Activated naive CD4-positive, alpha-beta T cell treated with anti-CD3 and anti-CD28 coated beads, Interleukin-2, amount 10 ng/mL, durations not matched to agents 7 days and 5 days (primary cell): ENCODE data around the gene TMEM50A.
"Not testable (repeated sequence)": the region's sequence is repeated elsewhere in the genome, so short reads cannot be mapped to it uniquely, and the experiment has no call there.

Source experiments
- CTCF ChIA-PET: fragments of 350-600 bp; sonication (Branson Sonifier 250); formaldehyde crosslinking; loops from one replicate; lab custom pipeline; 2021; ENCODE audit warnings: antibody characterized with exemption; lab: Charles Lee
- DNase-seq: peaks from one replicate; pipeline ENCODE4 v3.0.0-alpha.2; 2020
- H3K27ac Mint-ChIP-seq: one replicate; pipeline ENCODE4 v1.8.0; 2021; ENCODE audit warnings: mild to moderate bottlenecking, moderate library complexity, mixed read lengths
- H3K27me3 Mint-ChIP-seq: one replicate; pipeline ENCODE4 v1.8.0; 2021; ENCODE audit warnings: mild to moderate bottlenecking, mixed read lengths
- H3K36me3 Mint-ChIP-seq: one replicate; pipeline ENCODE4 v1.8.0; 2021; ENCODE audit warnings: mixed read lengths
- H3K4me1 Mint-ChIP-seq: one replicate; pipeline ENCODE4 v1.8.0; 2021; ENCODE audit warnings: mixed read lengths
- H3K4me3 Mint-ChIP-seq: one replicate; pipeline ENCODE4 v1.8.0; 2021; ENCODE audit warnings: mild to moderate bottlenecking, moderate library complexity, mixed read lengths
- H3K9me3 Mint-ChIP-seq: one replicate; pipeline ENCODE4 v1.8.0; 2021; ENCODE audit warnings: mixed read lengths

Gene TMEM50A

DNA sequence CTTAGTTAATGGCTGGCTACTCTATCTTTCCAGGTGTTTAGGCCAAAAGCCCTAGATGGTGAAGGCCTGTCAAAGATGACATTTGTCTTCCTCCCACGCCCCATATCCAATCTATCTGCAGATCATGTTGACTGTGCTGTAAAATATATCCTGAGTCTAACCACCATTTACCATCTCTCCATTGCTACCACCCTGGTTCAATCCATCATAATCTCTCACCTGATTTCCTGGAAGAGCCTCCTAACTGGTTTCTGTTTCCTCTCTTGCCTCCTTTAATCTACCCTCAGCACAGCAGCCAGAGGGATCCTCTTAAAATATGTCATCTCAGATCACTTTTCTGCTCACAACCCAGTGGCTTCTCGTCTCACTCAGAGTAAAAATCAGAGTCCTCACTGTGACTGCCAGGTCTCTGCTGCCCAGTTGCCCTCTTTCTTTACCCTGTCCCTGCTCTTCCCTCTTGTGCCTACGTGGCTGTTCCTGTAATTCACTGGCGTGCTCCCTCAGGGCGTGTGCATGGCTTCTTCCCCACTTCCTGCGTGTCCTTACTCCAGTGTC is 17.8 kb downstream of the TMEM50A start:
- Mint-ChIP-seq H3K4me1 (peaks cover 54% of the 10 kb centered on the region), H3K36me3 (peaks cover 64% of the 10 kb centered on the region), H3K4me3 (peak overlapping the region; percentile 7), H3K9me3 (no peaks in the 10 kb centered on the region), H3K27ac (peak overlapping the region; percentile 86), H3K27me3 (no peaks in the 10 kb centered on the region)
- peak; percentile 38 for DNase-seq
- CTCF ChIA-PET = no interaction called here

DNA sequence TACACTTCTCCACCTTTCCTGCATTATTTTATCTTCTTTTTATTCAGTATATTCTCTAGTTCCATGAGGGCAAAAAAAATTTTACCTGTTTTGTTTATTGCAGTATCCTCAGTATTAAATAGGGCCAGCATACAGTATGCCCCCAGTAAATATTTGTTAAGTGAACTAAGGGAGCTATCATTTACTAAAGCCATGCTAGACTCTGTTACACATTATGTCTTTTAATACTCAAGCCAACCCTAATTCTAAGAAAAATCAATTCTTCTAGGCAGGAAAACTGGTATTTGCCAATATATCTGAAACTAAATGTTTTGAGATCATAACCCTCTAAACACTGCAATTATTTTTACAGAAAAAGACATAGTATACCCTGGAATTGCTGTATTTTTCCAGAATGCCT is 18.3 kb downstream of the TMEM50A start:
- CTCF ChIA-PET = no interaction called here
- H3K4me1 Mint-ChIP-seq = peaks cover 58% of the 10 kb centered on the region
- peaks cover 69% of the 10 kb centered on the region for H3K36me3 Mint-ChIP-seq
- DNase-seq = no peak
- H3K27ac Mint-ChIP-seq = peak overlapping the region; percentile 86
- no peaks in the 10 kb centered on the region for H3K27me3 Mint-ChIP-seq
- H3K9me3 Mint-ChIP-seq = no peaks in the 10 kb centered on the region
- no peak overlapping the region for H3K4me3 Mint-ChIP-seq

DNA sequence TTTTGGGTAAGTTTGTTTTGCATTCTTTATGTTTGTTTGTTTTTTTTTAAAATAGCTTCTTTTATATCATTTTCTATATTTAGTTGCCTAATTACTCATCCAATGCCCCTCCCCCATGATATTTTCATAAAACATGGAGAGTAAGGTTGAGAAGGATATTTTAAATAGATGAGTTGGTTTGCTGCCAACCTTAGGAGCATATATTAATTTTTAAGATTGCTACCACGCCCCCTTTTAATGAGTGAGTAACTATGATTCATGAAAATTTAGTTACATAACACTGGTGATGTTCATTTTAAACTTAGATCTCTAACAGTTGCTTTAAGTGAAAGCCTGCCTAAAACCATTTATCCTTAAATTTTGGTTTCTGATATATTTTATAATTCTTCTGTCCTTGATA is 18.7 kb downstream of the TMEM50A start:
- peak overlapping the region; percentile 86 for H3K27ac Mint-ChIP-seq
- peaks cover 62% of the 10 kb centered on the region for H3K4me1 Mint-ChIP-seq
- no peak for DNase-seq
- peak overlapping the region; percentile 27 for H3K4me3 Mint-ChIP-seq
- CTCF ChIA-PET = no interaction called here
- no peaks in the 10 kb centered on the region for H3K9me3 Mint-ChIP-seq
- no peaks in the 10 kb centered on the region for H3K27me3 Mint-ChIP-seq
- H3K36me3 Mint-ChIP-seq = peaks cover 69% of the 10 kb centered on the region

DNA sequence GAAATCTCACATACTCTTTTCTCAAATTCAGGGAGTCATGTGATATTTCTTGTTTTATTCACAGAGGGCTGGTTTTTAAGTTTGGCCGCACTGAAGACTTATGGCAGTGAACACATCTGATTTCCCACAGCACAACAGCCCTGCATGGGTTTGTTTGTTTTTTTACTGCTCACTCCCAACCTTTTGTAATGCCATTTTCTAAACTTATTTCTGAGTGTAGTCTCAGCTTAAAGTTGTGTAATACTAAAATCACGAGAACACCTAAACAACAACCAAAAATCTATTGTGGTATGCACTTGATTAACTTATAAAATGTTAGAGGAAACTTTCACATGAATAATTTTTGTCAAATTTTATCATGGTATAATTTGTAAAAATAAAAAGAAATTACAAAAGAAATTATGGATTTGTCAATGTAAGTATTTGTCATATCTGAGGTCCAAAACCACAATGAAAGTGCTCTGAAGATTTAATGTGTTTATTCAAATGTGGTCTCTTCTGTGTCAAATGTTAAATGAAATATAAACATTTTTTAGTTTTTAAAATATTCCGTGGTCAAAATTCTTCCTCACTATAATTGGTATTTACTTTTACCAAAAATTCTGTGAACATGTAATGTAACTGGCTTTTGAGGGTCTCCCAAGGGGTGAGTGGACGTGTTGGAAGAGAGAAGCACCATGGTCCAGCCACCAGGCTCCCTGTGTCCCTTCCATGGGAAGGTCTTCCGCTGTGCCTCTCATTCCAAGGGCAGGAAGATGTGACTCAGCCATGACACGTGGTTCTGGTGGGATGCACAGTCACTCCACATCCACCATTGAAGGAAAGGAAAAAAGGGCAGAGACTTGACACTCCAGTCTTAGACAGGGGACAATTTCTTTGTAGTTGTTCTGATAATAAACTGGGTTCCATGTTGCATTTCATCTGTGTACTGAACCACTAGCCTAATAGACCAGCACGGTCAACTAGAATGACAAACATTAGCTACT is 22.8 kb downstream of the TMEM50A start:
- no peak overlapping the region for H3K4me3 Mint-ChIP-seq
- H3K36me3 Mint-ChIP-seq = peaks cover 52% of the 10 kb centered on the region
- peaks cover 40% of the 10 kb centered on the region for H3K4me1 Mint-ChIP-seq
- no peak for DNase-seq
- H3K27ac Mint-ChIP-seq = no peak overlapping the region
- H3K9me3 Mint-ChIP-seq = no peaks in the 10 kb centered on the region
- H3K27me3 Mint-ChIP-seq = no peaks in the 10 kb centered on the region
- CTCF ChIA-PET = no interaction called here

DNA sequence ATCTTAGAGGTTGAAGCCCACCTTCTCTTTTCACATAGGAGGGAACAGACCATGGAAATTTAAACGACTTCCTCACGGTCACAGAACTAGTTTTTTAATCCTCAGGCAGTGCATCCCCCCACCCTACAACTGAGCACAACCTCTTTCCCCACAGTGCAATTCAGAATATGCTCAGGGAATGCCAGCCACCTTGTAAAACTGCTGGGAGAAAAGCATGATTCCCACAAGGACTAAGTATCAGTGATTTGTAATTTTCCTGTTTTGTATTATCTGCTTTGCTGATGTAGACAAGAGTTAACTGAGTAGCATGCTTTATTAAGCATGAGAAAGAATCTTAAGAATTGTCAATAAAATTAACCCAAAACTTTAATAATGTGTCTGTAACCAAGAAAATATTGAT is 23.8 kb downstream of the TMEM50A start:
- Mint-ChIP-seq H3K27ac (peak overlapping the region; percentile 78), H3K4me3 (no peak overlapping the region), H3K36me3 (peaks cover 44% of the 10 kb centered on the region), H3K4me1 (peaks cover 30% of the 10 kb centered on the region), H3K27me3 (no peaks in the 10 kb centered on the region), H3K9me3 (no peaks in the 10 kb centered on the region)
- CTCF ChIA-PET = no interaction called here
- no peak for DNase-seq

DNA sequence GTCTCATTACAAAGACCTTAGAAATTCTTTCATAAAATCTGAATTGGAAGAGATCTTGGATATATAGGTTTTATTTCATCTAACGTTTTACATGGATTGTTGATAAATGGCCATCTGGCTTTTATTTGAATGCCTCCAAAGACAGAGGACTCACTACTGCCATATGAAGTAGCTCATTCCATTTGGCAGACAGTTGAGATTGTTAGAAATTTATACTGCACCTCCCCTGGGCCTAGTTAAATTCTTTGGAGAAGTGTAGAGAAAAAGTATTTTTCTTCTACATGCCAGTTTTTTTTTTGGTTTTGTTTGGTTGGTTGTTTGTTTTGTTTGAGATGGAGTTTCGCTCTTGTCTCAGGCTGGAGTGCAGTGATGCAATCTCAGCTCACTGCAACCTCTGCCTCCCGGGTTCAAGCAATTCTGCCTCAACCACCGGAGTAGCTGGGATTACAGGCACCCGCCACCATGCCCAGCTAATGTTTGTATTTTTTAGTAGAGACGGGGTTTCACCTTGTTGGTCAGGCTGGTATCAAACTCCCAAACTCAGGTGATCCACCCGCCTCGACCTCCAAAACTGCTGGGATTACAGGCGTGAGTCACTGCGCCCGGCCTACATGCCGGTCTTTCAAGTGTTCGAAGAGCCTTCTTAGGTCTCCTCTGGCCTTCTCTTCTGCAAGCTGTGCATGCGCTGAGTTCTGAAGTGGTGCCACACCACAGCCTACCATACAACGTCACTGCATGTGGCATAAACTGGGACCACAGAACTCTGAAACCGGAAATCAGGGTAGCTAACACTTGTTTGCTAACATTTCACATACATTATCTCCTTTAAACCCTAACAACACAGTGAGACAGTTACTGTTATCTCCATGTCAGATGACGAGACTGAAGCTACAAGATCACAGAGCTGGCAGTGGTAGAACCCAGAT is 24.8 kb downstream of the TMEM50A start:
- H3K27ac Mint-ChIP-seq, H3K4me3 Mint-ChIP-seq, H3K27me3 Mint-ChIP-seq, DNase-seq, H3K9me3 Mint-ChIP-seq, CTCF ChIA-PET: not testable (repeated sequence)
- H3K36me3 Mint-ChIP-seq = peaks cover 36% of the 10 kb centered on the region
- peaks cover 21% of the 10 kb centered on the region for H3K4me1 Mint-ChIP-seq

DNA sequence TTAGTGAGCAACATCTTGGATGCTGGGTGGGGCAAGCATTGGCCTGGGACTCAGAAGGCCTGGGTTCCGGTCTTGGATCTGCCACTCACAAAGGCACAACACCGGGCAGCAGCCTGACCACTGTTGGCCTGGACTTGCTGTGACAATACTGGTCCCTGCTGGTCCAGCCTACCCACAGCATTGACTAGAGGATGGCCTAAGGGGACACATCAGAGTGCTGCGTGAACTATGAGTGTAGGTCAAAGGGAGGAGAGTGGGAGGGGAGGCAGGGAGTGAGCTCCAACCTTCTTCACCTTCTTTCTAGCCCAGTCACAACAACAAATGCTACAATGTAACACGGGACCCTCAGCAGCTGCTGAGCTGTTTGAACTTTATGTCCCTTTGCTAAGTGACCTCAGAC is 31.1 kb downstream of the TMEM50A start:
- Mint-ChIP-seq H3K4me1 (no peaks in the 10 kb centered on the region), H3K27ac (no peak overlapping the region), H3K27me3 (peaks cover 4% of the 10 kb centered on the region), H3K36me3 (no peaks in the 10 kb centered on the region), H3K9me3 (no peaks in the 10 kb centered on the region), H3K4me3 (no peak overlapping the region)
- no peak for DNase-seq
- CTCF ChIA-PET = no interaction called here

DNA sequence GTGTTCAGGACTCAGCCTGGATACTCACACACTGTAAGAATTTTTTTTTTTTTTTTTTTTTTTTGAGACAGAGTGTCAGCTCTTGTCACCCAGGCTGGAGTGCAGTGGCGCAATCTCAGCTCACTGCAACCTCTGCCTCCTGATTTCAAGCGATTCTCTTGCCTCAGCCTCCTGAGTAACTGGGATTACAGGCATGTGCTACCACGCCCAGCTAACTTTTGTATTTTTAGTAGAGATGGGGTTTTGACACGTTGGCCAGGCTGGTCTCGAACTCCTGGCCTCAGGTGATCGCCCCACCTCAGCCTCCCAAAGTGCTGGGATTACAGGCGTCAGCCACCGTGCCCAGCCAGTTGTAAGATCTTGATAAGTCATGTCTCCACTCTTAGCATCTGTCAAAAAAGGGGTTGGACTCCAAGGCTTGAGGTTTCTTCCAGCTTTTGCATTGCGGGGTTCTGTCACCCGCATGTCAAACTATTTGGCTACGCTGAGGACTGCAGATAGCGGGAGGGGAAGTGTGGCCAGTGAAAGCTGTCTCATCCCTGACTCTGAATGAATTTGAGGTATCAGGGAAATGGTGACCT is 31.6 kb downstream of the TMEM50A start:
- H3K27ac Mint-ChIP-seq, CTCF ChIA-PET, H3K9me3 Mint-ChIP-seq, H3K4me3 Mint-ChIP-seq, H3K4me1 Mint-ChIP-seq, H3K27me3 Mint-ChIP-seq, DNase-seq, H3K36me3 Mint-ChIP-seq: not testable (repeated sequence)

DNA sequence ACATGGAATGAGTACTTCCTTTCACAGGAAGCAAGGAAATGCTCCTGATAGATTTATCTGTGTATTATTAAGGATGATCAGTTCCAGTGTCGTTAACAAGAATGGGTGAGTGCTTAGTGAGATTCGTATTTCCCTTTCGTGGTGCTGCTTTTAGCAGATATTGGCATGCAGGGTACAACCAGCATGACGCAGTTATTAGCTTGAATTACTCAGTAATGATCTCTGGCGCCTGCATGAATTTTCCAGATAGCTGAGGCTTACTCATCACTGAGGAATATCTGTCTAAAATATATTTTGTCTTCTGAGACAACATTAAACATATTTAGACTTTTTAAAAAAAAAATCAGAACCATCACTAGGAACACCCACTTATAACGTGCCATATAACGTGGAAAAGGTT is 33.6 kb downstream of the TMEM50A start:
- H3K27ac Mint-ChIP-seq, DNase-seq, H3K4me1 Mint-ChIP-seq, H3K27me3 Mint-ChIP-seq, H3K9me3 Mint-ChIP-seq, H3K4me3 Mint-ChIP-seq, H3K36me3 Mint-ChIP-seq: not testable (repeated sequence)
- CTCF ChIA-PET = interaction anchor here (0.6 kb wide), 1 partner anchor 93 kb away, joined by 3 read pairs; no protein-coding TSS in a partner anchor

DNA sequence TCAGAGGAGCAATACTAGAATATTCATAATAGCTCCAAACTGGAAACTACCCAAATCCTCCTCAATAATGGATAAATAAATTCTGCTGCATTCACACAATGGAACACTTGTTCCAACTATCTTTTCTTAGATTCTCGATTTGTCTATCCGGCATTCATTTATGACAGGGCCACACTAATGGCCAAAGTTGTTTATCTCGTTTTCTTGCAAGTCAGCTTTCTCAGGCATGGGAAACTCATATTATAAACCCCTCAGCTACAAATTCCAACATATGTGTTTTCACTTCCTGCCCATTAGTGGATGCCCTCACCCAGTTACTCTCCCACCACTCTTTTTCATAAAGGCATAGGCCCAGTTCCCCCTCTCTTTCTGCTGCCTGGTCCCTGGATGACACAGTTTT is 40.2 kb downstream of the TMEM50A start:
- peaks cover 33% of the 10 kb centered on the region for H3K27me3 Mint-ChIP-seq
- CTCF ChIA-PET, DNase-seq, H3K36me3 Mint-ChIP-seq, H3K4me1 Mint-ChIP-seq, H3K4me3 Mint-ChIP-seq, H3K9me3 Mint-ChIP-seq, H3K27ac Mint-ChIP-seq: not testable (repeated sequence)

DNA sequence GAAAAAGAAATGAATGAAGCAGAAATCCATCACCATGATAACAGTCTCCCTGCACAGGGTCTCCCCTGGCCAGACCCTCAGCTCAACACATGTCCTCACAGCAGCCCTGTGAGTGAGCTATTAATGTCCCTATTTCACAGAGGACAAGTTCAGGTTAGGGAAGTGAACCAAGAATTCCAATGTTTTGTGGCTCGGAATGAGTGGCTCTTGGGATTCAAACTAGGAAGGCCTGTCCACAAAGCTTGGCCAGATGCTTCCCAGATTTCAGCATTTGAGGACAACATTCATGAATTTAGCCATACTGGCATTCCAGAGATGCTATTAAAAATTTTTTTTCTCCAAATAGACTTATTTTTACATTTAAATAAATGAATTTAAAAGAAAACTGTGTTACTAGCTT is 44.4 kb downstream of the TMEM50A start:
- H3K4me3 Mint-ChIP-seq, CTCF ChIA-PET: not testable (repeated sequence)

DNA sequence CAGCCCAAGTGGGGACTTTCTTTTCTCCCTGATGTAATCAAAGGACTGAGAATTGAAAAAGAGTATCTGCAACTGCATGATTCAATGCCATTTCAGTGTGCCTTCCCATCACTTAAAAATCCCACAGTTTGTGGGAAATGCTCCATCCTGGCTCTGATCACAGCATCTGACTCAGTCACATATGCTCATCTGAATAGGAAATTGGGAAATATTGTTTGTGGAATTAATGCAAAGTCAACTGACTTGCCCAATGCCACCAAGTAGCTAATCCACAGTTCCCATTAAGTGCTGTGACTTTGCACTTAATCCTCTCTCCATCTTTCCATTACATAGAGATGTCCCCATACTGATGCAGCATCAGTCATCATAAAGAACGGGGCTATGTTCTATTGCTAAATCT is 45.0 kb downstream of the TMEM50A start:
- H3K27me3 Mint-ChIP-seq = peaks cover 30% of the 10 kb centered on the region
- H3K9me3 Mint-ChIP-seq, H3K4me1 Mint-ChIP-seq, H3K27ac Mint-ChIP-seq, H3K36me3 Mint-ChIP-seq, CTCF ChIA-PET, H3K4me3 Mint-ChIP-seq, DNase-seq: not testable (repeated sequence)

More for the DNA sequence above, 44.4 kb downstream of the TMEM50A start:
- H3K27me3 Mint-ChIP-seq = peaks cover 33% of the 10 kb centered on the region
- DNase-seq, H3K4me1 Mint-ChIP-seq, H3K27ac Mint-ChIP-seq, H3K36me3 Mint-ChIP-seq, H3K9me3 Mint-ChIP-seq: not testable (repeated sequence)

DNA sequence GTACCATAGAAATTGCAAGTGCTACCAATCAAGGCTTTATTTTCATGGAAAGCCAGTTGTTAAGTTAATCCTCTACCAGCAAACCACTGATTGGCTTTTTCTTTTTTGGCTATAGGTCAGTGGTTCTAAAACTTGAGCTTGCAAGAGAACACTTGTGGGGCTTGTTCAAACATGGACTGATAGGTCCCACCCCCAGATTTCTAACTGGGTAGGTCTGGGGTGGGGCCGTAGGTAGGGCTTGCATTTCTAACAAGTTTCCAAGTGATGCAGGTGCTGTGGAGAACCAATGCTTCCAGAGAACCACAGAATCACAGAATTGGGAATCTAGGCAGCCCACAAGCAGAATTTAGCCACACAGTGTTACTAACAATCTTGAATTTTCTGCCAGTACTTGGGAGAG is 45.7 kb downstream of the TMEM50A start:
- H3K27me3 Mint-ChIP-seq = peaks cover 29% of the 10 kb centered on the region
- H3K4me1 Mint-ChIP-seq, CTCF ChIA-PET, H3K27ac Mint-ChIP-seq, H3K4me3 Mint-ChIP-seq, H3K36me3 Mint-ChIP-seq, H3K9me3 Mint-ChIP-seq, DNase-seq: not testable (repeated sequence)

DNA sequence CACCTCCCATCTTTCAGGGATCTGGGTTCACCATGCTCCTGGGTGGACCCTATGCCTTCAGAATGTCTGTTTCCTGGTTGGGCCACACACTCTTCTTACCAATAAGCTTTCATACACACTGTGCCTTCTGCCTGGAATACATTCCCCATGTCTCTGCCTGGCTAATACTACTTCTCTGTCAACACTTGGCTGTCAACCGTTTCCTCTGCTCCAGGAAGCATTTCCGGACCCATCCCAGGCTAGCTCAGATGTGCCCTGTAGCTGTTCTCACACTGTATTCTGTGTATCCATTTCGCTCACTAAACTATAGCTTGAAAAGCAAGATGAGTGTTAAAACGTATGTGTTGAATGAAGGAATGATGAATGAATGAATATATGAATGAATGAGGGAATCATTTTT is 49.0 kb downstream of the TMEM50A start:
- H3K36me3 Mint-ChIP-seq, DNase-seq: not testable (repeated sequence)

More for the DNA sequence above, 49.0 kb downstream of the TMEM50A start:
- H3K4me1 Mint-ChIP-seq, H3K27ac Mint-ChIP-seq, H3K4me3 Mint-ChIP-seq, H3K9me3 Mint-ChIP-seq, CTCF ChIA-PET: not testable (repeated sequence)
- peaks cover 34% of the 10 kb centered on the region for H3K27me3 Mint-ChIP-seq
